22Rv1 (cell line): ENCODE results near the gene HOXB2.

ENCODE experiments used
- CTCF ChIP-seq: fragments of 450-650 bp; IDR thresholded peaks from 2 replicates; pipeline ENCODE4 v1.5.1; 2017; ENCODE audit warnings: mild to moderate bottlenecking
- ZFX ChIP-seq: fragments of 450-650 bp; IDR thresholded peaks from 2 replicates; pipeline ENCODE4 v1.6.1; 2017; ENCODE audit warnings: antibody characterized with exemption, borderline replicate concordance

- no peak for TF ChIP-seq CTCF
- TF ChIP-seq ZFX: no peak
Observed at GRCh38 chr17:48505788-48506187, 39.1 kb downstream of the HOXB2 start.
